Keratinocyte (primary cell): ENCODE data around the gene PSD2. TPM values are rescaled to one million over a fixed set of nuclear protein-coding genes. Genes with fewer than 3 reads are reported as not detected.

Source experiments
- DNase-seq: peaks from one replicate; pipeline ENCODE4 v3.0.0-alpha.2; 2011; ENCODE audit warnings: low read depth, missing footprints, low spot score
- FAIRE-seq: peaks from 2 replicates; lab custom pipeline; 2011; peaks lifted over from hg19 to GRCh38; lab: Jason Lieb, UNC
- H2AFZ ChIP-seq: 2 replicates; pipeline ENCODE4 v1.6.0; 2012; ENCODE audit warnings: low read length, control low read depth, inconsistent platforms; ENCODE audit not compliant: control insufficient read depth
- H3K27ac ChIP-seq: 2 replicates; pipeline ENCODE4 v1.5.1; 2011; ENCODE audit warnings: low read length; ENCODE audit not compliant: control insufficient read depth, insufficient read depth
- H3K27me3 ChIP-seq: 3 replicates; pipeline ENCODE4 v1.6.0; 2011; ENCODE audit warnings: low read length; ENCODE audit not compliant: control insufficient read depth, insufficient read depth; ENCODE audit errors: extremely low read depth
- H3K36me3 ChIP-seq, 2 experiments: 2 replicates in 1 of 2; 3 replicates in 1 of 2; pipeline ENCODE4 v1.5.1; 2011; ENCODE audit warnings: low read length in 2 of 2, mild to moderate bottlenecking in 1 of 2; ENCODE audit not compliant: control insufficient read depth in 2 of 2, insufficient read depth in 2 of 2; ENCODE audit errors: extremely low read depth in 1 of 2
- H3K4me1 ChIP-seq: 3 replicates; pipeline ENCODE4 v1.5.1; 2011; ENCODE audit warnings: low read length; ENCODE audit not compliant: control insufficient read depth, insufficient read depth; ENCODE audit errors: extremely low read depth
- H3K4me2 ChIP-seq: 3 replicates; pipeline ENCODE4 v1.6.0; 2011; ENCODE audit warnings: low read depth, low read length; ENCODE audit not compliant: control insufficient read depth, insufficient read depth; ENCODE audit errors: extremely low read depth
- H3K4me3 ChIP-seq, 3 experiments: fragments of 200-600 bp in 1 of 3; sonication (generic) in 1 of 3; 2 replicates in 2 of 3; 3 replicates in 1 of 3; pipeline ENCODE4 v1.5.1; 2011 to 2016; ENCODE audit warnings: low read length in 3 of 3, mild to moderate bottlenecking in 3 of 3, control low read depth in 2 of 3, inconsistent platforms in 1 of 3, low read depth in 1 of 3, mixed read lengths in 1 of 3, mixed run types in 1 of 3, moderate library complexity in 1 of 3; ENCODE audit not compliant: control insufficient read depth in 2 of 3, insufficient read depth in 2 of 3; ENCODE audit errors: extremely low read depth in 1 of 3
- H3K79me2 ChIP-seq: 2 replicates; pipeline ENCODE4 v1.6.0; 2012; ENCODE audit warnings: low read length; ENCODE audit not compliant: control insufficient read depth, insufficient read depth
- H3K9ac ChIP-seq: 3 replicates; pipeline ENCODE4 v1.6.0; 2011; ENCODE audit warnings: low read length; ENCODE audit not compliant: control insufficient read depth, insufficient read depth; ENCODE audit errors: extremely low read depth
- H3K9me1 ChIP-seq: 3 replicates; pipeline ENCODE4 v1.6.0; 2011; ENCODE audit warnings: low read length; ENCODE audit not compliant: control insufficient read depth, insufficient read depth; ENCODE audit errors: extremely low read depth
- H3K9me3 ChIP-seq: 2 replicates; pipeline ENCODE4 v1.5.1; 2012; ENCODE audit warnings: low read depth, low read length; ENCODE audit not compliant: control insufficient read depth
- H4K20me1 ChIP-seq: 3 replicates; pipeline ENCODE4 v1.6.0; 2011; ENCODE audit warnings: low read length; ENCODE audit not compliant: control insufficient read depth, insufficient read depth; ENCODE audit errors: extremely low read depth
- CTCF ChIP-seq, 3 experiments: IDR thresholded peaks in 1 of 3; conservative IDR thresholded peaks in 1 of 3; optimal IDR thresholded peaks in 1 of 3; 2 replicates in 2 of 3; 3 replicates in 1 of 3; pipeline versions ENCODE3 to v1.5.1; 2011; ENCODE audit warnings: low read length in 3 of 3, mild to moderate bottlenecking in 3 of 3, moderate library complexity in 2 of 3, control low read depth in 1 of 3, inconsistent platforms in 1 of 3; ENCODE audit not compliant: insufficient read depth in 2 of 3; ENCODE audit errors: extremely low read depth in 1 of 3
- EZH2 ChIP-seq: IDR thresholded peaks from one replicate; pipeline ENCODE4 v1.6.1; 2012; ENCODE audit warnings: inconsistent platforms, mild to moderate bottlenecking, low read length, moderate library complexity
- dilution Hi-C: fragments of 300-500 bp; cut with MboI; formaldehyde crosslinking; loops from one replicate; pipeline ENCODE4 v1.7.0; 2020; ENCODE audit warnings: low sequenced_read_pairs; ENCODE audit not compliant: extremely low pct_ligation_motif_present
- polyA plus RNA-seq, 5 experiments: library from polyadenylated mRNA; depleted of rRNA in 3 of 5; stranded (reverse) in 3 of 5; stranded (forward) in 1 of 5; unstranded in 1 of 5; fragments of >200 nt; gene quantifications; 1 replicate in 1 of 5; 2 replicates in 3 of 5; 3 replicates in 1 of 5; pipeline versions ENCODE4 v1.2.1 to v1.2.3, GENCODE V29; 2011 to 2012; ENCODE audit warnings: missing spikeins in 2 of 5, low read depth in 1 of 5, low replicate concordance in 1 of 5

PSD2 gene
- polyA plus RNA-seq, 1 donor (not counting 4 experiments of a cell fraction or from before 2014, with no cell fraction given): not detected

GRCh38 chr5:139817970-139818369 is 22.4 kb downstream of the PSD2 start:
- FAIRE-seq: no peak
- no peaks in the 10 kb centered on the region for H3K9me1 ChIP-seq
- H3K4me3 ChIP-seq: no peak overlapping the region
- H3K9ac ChIP-seq: no peak overlapping the region
- dilution Hi-C loops: no loop called here
- no peak for TF ChIP-seq EZH2
- TF ChIP-seq CTCF (optimal IDR thresholded peaks at IDR 0.05 in 1 of 3, IDR thresholded peaks at IDR 0.05 in 1 of 3, conservative IDR thresholded peaks at IDR 0.05 in 1 of 3; ENCODE audit: extremely low read depth in 1 of 3, insufficient read depth in 2 of 3, low read length in 3 of 3): no peak
- H2AFZ ChIP-seq: no peak overlapping the region
- H4K20me1 ChIP-seq: no peaks in the 10 kb centered on the region
- no peak overlapping the region for H3K4me2 ChIP-seq
- no peaks in the 10 kb centered on the region for H3K36me3 ChIP-seq
- H3K27ac ChIP-seq: no peak overlapping the region
- H3K27me3 ChIP-seq: peaks cover 3% of the 10 kb centered on the region
- no peak for DNase-seq
- H3K79me2 ChIP-seq: no peaks in the 10 kb centered on the region
- H3K4me1 ChIP-seq: no peaks in the 10 kb centered on the region
- no peaks in the 10 kb centered on the region for H3K9me3 ChIP-seq

GRCh38 chr5:139820130-139820529 is 24.5 kb downstream of the PSD2 start:
- Histone ChIP-seq H3K27ac (no peak overlapping the region), H2AFZ (no peak overlapping the region), H3K4me1 (no peaks in the 10 kb centered on the region), H4K20me1 (no peaks in the 10 kb centered on the region), H3K36me3 (no peaks in the 10 kb centered on the region), H3K4me3 (no peak overlapping the region), H3K79me2 (no peaks in the 10 kb centered on the region), H3K4me2 (no peak overlapping the region), H3K9me1 (no peaks in the 10 kb centered on the region), H3K9ac (no peak overlapping the region), H3K9me3 (no peaks in the 10 kb centered on the region), H3K27me3 (peaks cover 3% of the 10 kb centered on the region)
- FAIRE-seq (no peak), DNase-seq (no peak)
- TF ChIP-seq EZH2 (no peak), CTCF (optimal IDR thresholded peaks at IDR 0.05 in 1 of 3, IDR thresholded peaks at IDR 0.05 in 1 of 3, conservative IDR thresholded peaks at IDR 0.05 in 1 of 3; ENCODE audit: extremely low read depth in 1 of 3, insufficient read depth in 2 of 3, low read length in 3 of 3) (no peak)
- dilution Hi-C loops: no loop called here
